Panc1 (cell line): ENCODE data around the gene TTLL5.

Source experiments
- POLR2AphosphoS5 ChIP-seq: IDR thresholded peaks from 2 replicates; pipeline ENCODE4 v1.6.1; 2012; ENCODE audit warnings: mild to moderate bottlenecking, low read depth, low read length, moderate library complexity
- TF ChIP-seq, protein P1 (sequence below): fragments of 450-650 bp; IDR thresholded peaks from 2 replicates; pipeline ENCODE4 v1.5.1; 2017; ENCODE audit warnings: mild to moderate bottlenecking
- TF ChIP-seq, protein P2 (sequence below), 2 experiments: IDR thresholded peaks; 2 replicates each; pipeline ENCODE4 v1.6.1; 2011 to 2012; ENCODE audit warnings: low read depth in 2 of 2, control low read depth in 1 of 2, low read length in 1 of 2, mild to moderate bottlenecking in 1 of 2, moderate library complexity in 1 of 2; ENCODE audit not compliant: insufficient read depth in 1 of 2

DNA sequence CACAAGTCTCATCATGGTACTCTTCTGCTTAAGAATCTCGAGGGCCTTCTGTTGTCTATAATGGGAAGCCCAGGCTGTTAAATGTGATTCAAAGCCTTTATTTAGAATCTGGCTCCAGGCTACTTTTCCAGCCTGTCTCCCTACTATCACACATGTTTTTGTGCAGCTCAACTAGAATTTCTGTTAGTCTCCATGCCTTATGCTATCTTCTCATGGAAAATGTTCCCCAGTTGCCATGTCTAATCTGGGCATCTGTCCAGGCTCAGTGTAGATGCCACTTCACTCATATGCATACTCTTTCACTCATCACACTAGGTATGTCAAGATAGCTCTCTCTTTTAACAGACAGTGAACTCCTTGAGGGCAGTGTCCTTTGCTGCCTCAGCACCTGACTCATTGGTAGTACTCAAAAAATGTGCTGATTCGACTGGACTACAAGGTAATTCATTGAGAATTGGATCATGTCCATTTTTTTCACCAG, 145.3 kb downstream of the TTLL5 start:
- TF ChIP-seq, protein P1, sequence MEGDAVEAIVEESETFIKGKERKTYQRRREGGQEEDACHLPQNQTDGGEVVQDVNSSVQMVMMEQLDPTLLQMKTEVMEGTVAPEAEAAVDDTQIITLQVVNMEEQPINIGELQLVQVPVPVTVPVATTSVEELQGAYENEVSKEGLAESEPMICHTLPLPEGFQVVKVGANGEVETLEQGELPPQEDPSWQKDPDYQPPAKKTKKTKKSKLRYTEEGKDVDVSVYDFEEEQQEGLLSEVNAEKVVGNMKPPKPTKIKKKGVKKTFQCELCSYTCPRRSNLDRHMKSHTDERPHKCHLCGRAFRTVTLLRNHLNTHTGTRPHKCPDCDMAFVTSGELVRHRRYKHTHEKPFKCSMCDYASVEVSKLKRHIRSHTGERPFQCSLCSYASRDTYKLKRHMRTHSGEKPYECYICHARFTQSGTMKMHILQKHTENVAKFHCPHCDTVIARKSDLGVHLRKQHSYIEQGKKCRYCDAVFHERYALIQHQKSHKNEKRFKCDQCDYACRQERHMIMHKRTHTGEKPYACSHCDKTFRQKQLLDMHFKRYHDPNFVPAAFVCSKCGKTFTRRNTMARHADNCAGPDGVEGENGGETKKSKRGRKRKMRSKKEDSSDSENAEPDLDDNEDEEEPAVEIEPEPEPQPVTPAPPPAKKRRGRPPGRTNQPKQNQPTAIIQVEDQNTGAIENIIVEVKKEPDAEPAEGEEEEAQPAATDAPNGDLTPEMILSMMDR, result no peak
- TF ChIP-seq, protein P2, sequence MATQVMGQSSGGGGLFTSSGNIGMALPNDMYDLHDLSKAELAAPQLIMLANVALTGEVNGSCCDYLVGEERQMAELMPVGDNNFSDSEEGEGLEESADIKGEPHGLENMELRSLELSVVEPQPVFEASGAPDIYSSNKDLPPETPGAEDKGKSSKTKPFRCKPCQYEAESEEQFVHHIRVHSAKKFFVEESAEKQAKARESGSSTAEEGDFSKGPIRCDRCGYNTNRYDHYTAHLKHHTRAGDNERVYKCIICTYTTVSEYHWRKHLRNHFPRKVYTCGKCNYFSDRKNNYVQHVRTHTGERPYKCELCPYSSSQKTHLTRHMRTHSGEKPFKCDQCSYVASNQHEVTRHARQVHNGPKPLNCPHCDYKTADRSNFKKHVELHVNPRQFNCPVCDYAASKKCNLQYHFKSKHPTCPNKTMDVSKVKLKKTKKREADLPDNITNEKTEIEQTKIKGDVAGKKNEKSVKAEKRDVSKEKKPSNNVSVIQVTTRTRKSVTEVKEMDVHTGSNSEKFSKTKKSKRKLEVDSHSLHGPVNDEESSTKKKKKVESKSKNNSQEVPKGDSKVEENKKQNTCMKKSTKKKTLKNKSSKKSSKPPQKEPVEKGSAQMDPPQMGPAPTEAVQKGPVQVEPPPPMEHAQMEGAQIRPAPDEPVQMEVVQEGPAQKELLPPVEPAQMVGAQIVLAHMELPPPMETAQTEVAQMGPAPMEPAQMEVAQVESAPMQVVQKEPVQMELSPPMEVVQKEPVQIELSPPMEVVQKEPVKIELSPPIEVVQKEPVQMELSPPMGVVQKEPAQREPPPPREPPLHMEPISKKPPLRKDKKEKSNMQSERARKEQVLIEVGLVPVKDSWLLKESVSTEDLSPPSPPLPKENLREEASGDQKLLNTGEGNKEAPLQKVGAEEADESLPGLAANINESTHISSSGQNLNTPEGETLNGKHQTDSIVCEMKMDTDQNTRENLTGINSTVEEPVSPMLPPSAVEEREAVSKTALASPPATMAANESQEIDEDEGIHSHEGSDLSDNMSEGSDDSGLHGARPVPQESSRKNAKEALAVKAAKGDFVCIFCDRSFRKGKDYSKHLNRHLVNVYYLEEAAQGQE (IDR thresholded peaks at IDR 0.05; ENCODE audit: insufficient read depth in 1 of 2, low read depth in 2 of 2, low read length in 1 of 2), result no peak
- TF ChIP-seq POLR2AphosphoS5, result no peak
